IMR-90 (cell line): ENCODE measurements around the gene TGFBRAP1. TPM values are rescaled to one million over a fixed set of nuclear protein-coding genes. Genes with fewer than 3 reads are reported as not detected.

Experiments used
- ATAC-seq: fragments of 200-7000 bp; cut with Tn5 transposase; 2 replicates; pipeline ENCODE4 v1.9.1; 2020; ENCODE audit warnings: low read depth, mild to moderate bottlenecking, moderate library complexity
- BruUV-seq: library from RNA; stranded (reverse); fragments of 400-500 nt; replicated peaks from 2 replicates; lab custom pipeline; 2021; lab: Mats Ljungman, UMichigan
- CTCF ChIA-PET: fragments of 300-600 bp; formaldehyde crosslinking; extraction: SDS; loops from one replicate; lab custom pipeline; 2021; ENCODE audit warnings: antibody characterized with exemption; lab: Yijun Ruan, JAX
- POLR2A ChIA-PET: fragments of 300-600 bp; sonication (Branson Sonifier 250); formaldehyde crosslinking; loops from one replicate; lab custom pipeline; 2022; ENCODE audit warnings: antibody characterized with exemption; ENCODE audit not compliant: unreplicated experiment; lab: Charles Lee
- DNase-seq: peaks from one replicate; pipeline ENCODE4 v3.0.0; 2013
- H2AFZ ChIP-seq: replicated peaks from 2 replicates; pipeline ENCODE3; 2013; ENCODE audit warnings: low read length, mild to moderate bottlenecking; ENCODE audit not compliant: poor library complexity
- H2AK5ac ChIP-seq: 2 replicates; pipeline ENCODE4 v1.6.1; 2013; ENCODE audit warnings: low read depth, low read length, inconsistent platforms
- H2AK9ac ChIP-seq: replicated peaks from 2 replicates; pipeline ENCODE3; 2013; ENCODE audit warnings: mild to moderate bottlenecking, low read depth, low read length, moderate library complexity; ENCODE audit not compliant: poor library complexity
- H2BK120ac ChIP-seq: 2 replicates; pipeline ENCODE4 v1.6.1; 2013; ENCODE audit warnings: low read depth, low read length, inconsistent platforms
- H2BK15ac ChIP-seq: 3 replicates; pipeline ENCODE4 v1.6.1; 2013; ENCODE audit warnings: low read depth, low read length, inconsistent platforms
- H2BK20ac ChIP-seq: 2 replicates; pipeline ENCODE4 v1.6.1; 2013; ENCODE audit warnings: low read depth, mild to moderate bottlenecking, inconsistent platforms, low read length, moderate library complexity
- H2BK5ac ChIP-seq: 2 replicates; pipeline ENCODE4 v1.6.1; 2013; ENCODE audit warnings: mild to moderate bottlenecking, low read depth, low read length, inconsistent platforms; ENCODE audit not compliant: poor library complexity, severe bottlenecking
- H3K14ac ChIP-seq: replicated peaks from 2 replicates; pipeline ENCODE4 v1.6.1; 2013; ENCODE audit warnings: low read depth, low read length, inconsistent platforms
- H3K18ac ChIP-seq: 2 replicates; pipeline ENCODE4 v1.6.1; 2013; ENCODE audit warnings: low read depth, low read length, control low read depth
- H3K23ac ChIP-seq: 2 replicates; pipeline ENCODE4 v1.6.1; 2013; ENCODE audit warnings: low read depth, low read length, inconsistent platforms
- H3K27ac ChIP-seq: 2 replicates; pipeline ENCODE4 v1.5.1; 2013; ENCODE audit warnings: mild to moderate bottlenecking, control low read depth, low read length; ENCODE audit not compliant: insufficient read depth
- H3K27me3 ChIP-seq: 2 replicates; pipeline ENCODE4 v1.6.1; 2013; ENCODE audit warnings: low read length; ENCODE audit not compliant: control insufficient read depth, insufficient read depth
- H3K36me3 ChIP-seq: 2 replicates; pipeline ENCODE4 v1.6.1; 2013; ENCODE audit warnings: low read length, mixed read lengths; ENCODE audit not compliant: control insufficient read depth, insufficient read depth
- H3K4ac ChIP-seq: 2 replicates; pipeline ENCODE4 v1.6.1; 2013; ENCODE audit warnings: low read depth, low read length, inconsistent platforms
- H3K4me1 ChIP-seq: 2 replicates; pipeline ENCODE4 v1.6.1; 2013; ENCODE audit warnings: low read length, mixed read lengths; ENCODE audit not compliant: control insufficient read depth, insufficient read depth
- H3K4me2 ChIP-seq: 2 replicates; pipeline ENCODE4 v1.6.1; 2013; ENCODE audit warnings: low read depth, mild to moderate bottlenecking, control low read depth, low read length, moderate library complexity
- H3K4me3 ChIP-seq: 2 replicates; pipeline ENCODE4 v1.5.1; 2013; ENCODE audit warnings: low read depth, mild to moderate bottlenecking, control low read depth, low read length, moderate library complexity; ENCODE audit not compliant: insufficient read depth
- H3K56ac ChIP-seq: 2 replicates; pipeline ENCODE4 v1.6.1; 2013; ENCODE audit warnings: low read length, inconsistent platforms; ENCODE audit not compliant: insufficient read depth; ENCODE audit errors: extremely low read depth
- H3K79me1 ChIP-seq, 2 experiments: 2 replicates each; pipeline ENCODE4 v1.6.1; 2013; ENCODE audit warnings: low read length in 2 of 2, inconsistent platforms in 1 of 2, low read depth in 1 of 2
- H3K9ac ChIP-seq: 2 replicates; pipeline ENCODE4 v1.6.1; 2013; ENCODE audit warnings: low read depth, low read length, control low read depth
- H3K9me1 ChIP-seq: 2 replicates; pipeline ENCODE4 v1.6.1; 2013; ENCODE audit warnings: low read length, inconsistent platforms; ENCODE audit not compliant: insufficient read depth
- H3K9me3 ChIP-seq: 2 replicates; pipeline ENCODE4 v1.6.1; 2013; ENCODE audit warnings: low read length; ENCODE audit not compliant: control insufficient read depth, insufficient read depth
- H4K20me1 ChIP-seq: 2 replicates; pipeline ENCODE4 v1.6.1; 2013; ENCODE audit warnings: low read length, inconsistent platforms; ENCODE audit not compliant: insufficient read depth
- H4K5ac ChIP-seq: 2 replicates; pipeline ENCODE4 v1.6.1; 2013; ENCODE audit warnings: mild to moderate bottlenecking, low read depth, low read length, control low read depth
- H4K8ac ChIP-seq, 2 experiments: 2 replicates each; pipeline ENCODE4 v1.6.1; 2013; ENCODE audit warnings: low read depth in 2 of 2, low read length in 2 of 2, control low read depth in 1 of 2, inconsistent platforms in 1 of 2
- H4K91ac ChIP-seq: 2 replicates; pipeline ENCODE4 v1.6.1; 2013; ENCODE audit warnings: low read depth, low read length, inconsistent platforms; ENCODE audit not compliant: insufficient read depth
- BHLHE40 ChIP-seq: fragments of 150-350 bp; IDR thresholded peaks from 2 replicates; pipeline ENCODE4 v1.6.1; 2016; ENCODE audit warnings: mild to moderate bottlenecking, low read depth, low read length
- FOS ChIP-seq: fragments of 150-350 bp; IDR thresholded peaks from 2 replicates; pipeline ENCODE4 v1.6.1; 2016; ENCODE audit warnings: low read depth, low read length
- MAFK ChIP-seq: IDR thresholded peaks from 2 replicates; pipeline ENCODE4 v1.6.1; 2012; ENCODE audit warnings: low read depth, low read length, improper control_type of control experiment
- MAZ ChIP-seq: IDR thresholded peaks from 2 replicates; pipeline ENCODE4 v1.6.1; 2012; ENCODE audit warnings: low read depth, mild to moderate bottlenecking, low read length, improper control_type of control experiment, moderate library complexity, borderline replicate concordance
- RCOR1 ChIP-seq: IDR thresholded peaks from 2 replicates; pipeline ENCODE4 v1.6.1; 2012; ENCODE audit warnings: mild to moderate bottlenecking, low read length, improper control_type of control experiment; ENCODE audit not compliant: insufficient replicate concordance
- RFX5 ChIP-seq: IDR thresholded peaks from 2 replicates; pipeline ENCODE4 v1.8.0; 2012; ENCODE audit warnings: low read depth, mild to moderate bottlenecking, low read length, moderate library complexity
- WGBS, 2 experiments: methylation state at CpG; one replicate each; pipeline versions ENCODE4 v1.1.5 to v1.1.7; 2013; ENCODE audit warnings: missing lambda C conversion rate in 2 of 2; ENCODE audit not compliant: insufficient read length in 1 of 2; ENCODE audit errors: extremely low coverage in 2 of 2; 5-methylcytosine and 5-hydroxymethylcytosine counted together
- dilution Hi-C: fragments of 300-500 bp; cut with HindIII; formaldehyde crosslinking; loops from one replicate; pipeline ENCODE4 v1.14.3; 2018; ENCODE audit warnings: low sequenced_read_pairs; ENCODE audit not compliant: unreplicated experiment
- in situ Hi-C: fragments of 300-500 bp; cut with MboI; formaldehyde crosslinking; loops from 3 replicates; pipeline ENCODE4 v1.14.3; 2019; ENCODE audit warnings: low sequenced_read_pairs, inconsistent platforms, mixed read lengths
- intact Hi-C: fragments of 100-400 bp; cut with micrococcal nuclease; formaldehyde crosslinking; loops from 2 replicates; pipeline ENCODE4 v1.10.0; 2022
- polyA plus RNA-seq, 3 experiments: library from polyadenylated mRNA; depleted of rRNA; stranded (reverse); fragments of >200 nt; gene quantifications; 2 replicates each; pipeline ENCODE4 v1.2.3, GENCODE V29; 2012; ENCODE audit warnings: low replicate concordance in 1 of 3
- total RNA-seq: library from RNA; depleted of rRNA; stranded (reverse); fragments of >200 nt; gene quantifications from 2 replicates; pipeline ENCODE4 v1.2.3, GENCODE V29; 2012
- TF ChIP-seq, protein P1 (sequence below): conservative IDR thresholded peaks from 2 replicates; pipeline ENCODE4 v1.5.1; 2012; ENCODE audit warnings: mild to moderate bottlenecking, low read depth, low read length, improper control_type of control experiment

TGFBRAP1 gene
- total and polyA plus RNA-seq, 2 of the 4 experiments (the other 2 are of a cell fraction): 7.2 to 10.4 TPM

DNA sequence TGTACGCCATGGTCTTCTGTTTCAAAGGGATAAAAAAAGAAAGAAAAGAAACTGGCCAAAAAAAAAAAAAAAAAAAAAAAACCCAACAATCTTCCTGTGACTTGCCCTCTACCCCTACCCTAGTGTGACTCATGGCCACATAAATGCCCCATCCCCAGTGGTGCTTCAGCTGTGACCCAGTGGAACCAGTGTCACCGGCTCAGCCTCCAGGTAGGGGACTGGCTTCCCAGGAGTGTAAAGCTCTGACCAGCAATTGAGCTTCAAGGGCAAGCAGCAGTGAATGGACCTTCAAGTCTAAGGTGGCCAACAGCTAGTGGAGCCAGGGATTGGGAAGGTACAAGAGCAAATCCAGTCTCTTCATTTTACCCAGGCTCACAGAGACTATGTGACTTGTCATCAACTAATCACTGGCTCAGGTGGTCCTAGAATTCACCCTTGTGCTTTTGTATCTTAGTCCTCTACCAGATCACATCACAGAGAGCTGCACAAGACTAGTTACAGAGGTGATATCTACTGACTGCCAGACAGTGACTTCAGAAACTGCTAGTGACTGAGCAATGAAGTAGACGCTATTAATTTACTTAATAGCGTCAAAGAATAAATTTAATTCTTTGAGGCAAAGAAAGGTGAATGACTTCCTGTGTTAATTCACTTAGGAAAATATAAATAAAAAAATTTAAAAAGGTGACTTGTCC is 1.3 kb upstream of the TGFBRAP1 start:
- no peak overlapping the region for H2BK120ac ChIP-seq
- dilution Hi-C loops: no loop called here
- H4K5ac ChIP-seq: 0 out of 2 replicates have a peak overlapping the region, but pooled peaks have one; percentile 54
- no peaks in the 10 kb centered on the region for H3K9me3 ChIP-seq
- 0 out of 2 replicates have a peak, but pooled peaks cover 13% of the 10 kb centered on the region for H3K9me1 ChIP-seq
- no peak overlapping the region for H2BK20ac ChIP-seq
- H4K20me1 ChIP-seq: no peaks in the 10 kb centered on the region
- H2AK5ac ChIP-seq: peak overlapping the region; percentile 80
- no peak for ATAC-seq
- H3K23ac ChIP-seq: peak overlapping the region; percentile 79
- H3K27me3 ChIP-seq: no peaks in the 10 kb centered on the region
- TF ChIP-seq RCOR1 (no peak), BHLHE40 (no peak), RFX5 (no peak), FOS (no peak), MAZ (no peak), MAFK (no peak)
- TF ChIP-seq, protein P1, sequence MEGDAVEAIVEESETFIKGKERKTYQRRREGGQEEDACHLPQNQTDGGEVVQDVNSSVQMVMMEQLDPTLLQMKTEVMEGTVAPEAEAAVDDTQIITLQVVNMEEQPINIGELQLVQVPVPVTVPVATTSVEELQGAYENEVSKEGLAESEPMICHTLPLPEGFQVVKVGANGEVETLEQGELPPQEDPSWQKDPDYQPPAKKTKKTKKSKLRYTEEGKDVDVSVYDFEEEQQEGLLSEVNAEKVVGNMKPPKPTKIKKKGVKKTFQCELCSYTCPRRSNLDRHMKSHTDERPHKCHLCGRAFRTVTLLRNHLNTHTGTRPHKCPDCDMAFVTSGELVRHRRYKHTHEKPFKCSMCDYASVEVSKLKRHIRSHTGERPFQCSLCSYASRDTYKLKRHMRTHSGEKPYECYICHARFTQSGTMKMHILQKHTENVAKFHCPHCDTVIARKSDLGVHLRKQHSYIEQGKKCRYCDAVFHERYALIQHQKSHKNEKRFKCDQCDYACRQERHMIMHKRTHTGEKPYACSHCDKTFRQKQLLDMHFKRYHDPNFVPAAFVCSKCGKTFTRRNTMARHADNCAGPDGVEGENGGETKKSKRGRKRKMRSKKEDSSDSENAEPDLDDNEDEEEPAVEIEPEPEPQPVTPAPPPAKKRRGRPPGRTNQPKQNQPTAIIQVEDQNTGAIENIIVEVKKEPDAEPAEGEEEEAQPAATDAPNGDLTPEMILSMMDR: no peak
- H4K91ac ChIP-seq: no peak overlapping the region
- H2AFZ ChIP-seq: peak overlapping the region; percentile 62
- H2AK9ac ChIP-seq: no peak overlapping the region
- ChIA-PET CTCF (no interaction called here), POLR2A (no interaction called here)
- no TSS peak for BruUV-seq
- no peak for DNase-seq
- no peak overlapping the region for H3K14ac ChIP-seq
- H3K4me3 ChIP-seq: no peak overlapping the region
- H3K79me1 ChIP-seq: peaks cover 32 to 36% of the 10 kb centered on the region in 2 experiments
- H3K27ac ChIP-seq: no peak overlapping the region
- no peak overlapping the region for H3K18ac ChIP-seq
- no peak overlapping the region for H3K56ac ChIP-seq
- peak overlapping the region; percentile 83 to 93 for H4K8ac ChIP-seq
- H3K4ac ChIP-seq: peak overlapping the region; percentile 58; the same call in 1 of the 2 replicates
- H2BK15ac ChIP-seq: 0 out of 3 replicates have a peak overlapping the region, but pooled peaks have one; percentile 21
- H3K4me1 ChIP-seq: peaks cover 12% of the 10 kb centered on the region
- WGBS, 2 experiments: no CpG with 5 or more reads among the region's 4 CpGs
- no peak overlapping the region for H3K9ac ChIP-seq
- intact Hi-C loops: no loop called here
- H2BK5ac ChIP-seq: no peak overlapping the region
- in situ Hi-C loops: loop anchor here (25.0 kb wide), 1 partner anchor 456 kb away; no protein-coding TSS in a partner anchor
- no peak overlapping the region for H3K4me2 ChIP-seq
- H3K36me3 ChIP-seq: peaks cover 4% of the 10 kb centered on the region
